ENCODE results near the gene N4BP3.

Gene N4BP3

DNA sequence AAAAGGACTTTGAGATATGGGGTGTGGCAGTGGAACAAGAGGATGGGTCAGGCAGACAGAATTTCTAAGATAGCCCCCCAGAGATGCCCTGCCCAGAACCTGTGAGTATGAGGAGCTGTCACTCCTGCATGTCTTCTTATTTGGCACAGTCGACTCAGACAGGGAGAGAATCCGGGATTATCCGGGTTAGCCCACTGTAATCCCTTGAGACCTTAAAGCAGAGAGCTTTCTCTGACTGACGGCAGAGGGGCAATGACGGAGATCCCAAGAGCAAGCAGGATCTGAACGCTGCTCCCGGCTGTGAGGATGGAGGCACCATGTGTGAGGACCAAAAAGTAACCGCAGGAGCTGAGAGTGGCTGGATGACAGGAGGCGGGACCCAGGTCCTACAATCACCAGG lies 49.1 kb downstream of the N4BP3 start:
- POLR2A ChIA-PET = no interaction called here
- TF ChIP-seq, protein P1, sequence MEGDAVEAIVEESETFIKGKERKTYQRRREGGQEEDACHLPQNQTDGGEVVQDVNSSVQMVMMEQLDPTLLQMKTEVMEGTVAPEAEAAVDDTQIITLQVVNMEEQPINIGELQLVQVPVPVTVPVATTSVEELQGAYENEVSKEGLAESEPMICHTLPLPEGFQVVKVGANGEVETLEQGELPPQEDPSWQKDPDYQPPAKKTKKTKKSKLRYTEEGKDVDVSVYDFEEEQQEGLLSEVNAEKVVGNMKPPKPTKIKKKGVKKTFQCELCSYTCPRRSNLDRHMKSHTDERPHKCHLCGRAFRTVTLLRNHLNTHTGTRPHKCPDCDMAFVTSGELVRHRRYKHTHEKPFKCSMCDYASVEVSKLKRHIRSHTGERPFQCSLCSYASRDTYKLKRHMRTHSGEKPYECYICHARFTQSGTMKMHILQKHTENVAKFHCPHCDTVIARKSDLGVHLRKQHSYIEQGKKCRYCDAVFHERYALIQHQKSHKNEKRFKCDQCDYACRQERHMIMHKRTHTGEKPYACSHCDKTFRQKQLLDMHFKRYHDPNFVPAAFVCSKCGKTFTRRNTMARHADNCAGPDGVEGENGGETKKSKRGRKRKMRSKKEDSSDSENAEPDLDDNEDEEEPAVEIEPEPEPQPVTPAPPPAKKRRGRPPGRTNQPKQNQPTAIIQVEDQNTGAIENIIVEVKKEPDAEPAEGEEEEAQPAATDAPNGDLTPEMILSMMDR (IDR thresholded peaks at IDR 0.05; ENCODE audit: control extremely low read depth, extremely low read depth, low read depth, missing control alignments) = no peak
- DNase-seq (ENCODE audit: extremely low spot score) = no peak
- CTCF ChIA-PET = interaction anchor here (1.1 to 3.1 kb wide), 8 partner anchors 9 to 101 kb away, joined by 3 to 40 read pairs (median 4); partner anchors contain the start of gene NHP2

DNA sequence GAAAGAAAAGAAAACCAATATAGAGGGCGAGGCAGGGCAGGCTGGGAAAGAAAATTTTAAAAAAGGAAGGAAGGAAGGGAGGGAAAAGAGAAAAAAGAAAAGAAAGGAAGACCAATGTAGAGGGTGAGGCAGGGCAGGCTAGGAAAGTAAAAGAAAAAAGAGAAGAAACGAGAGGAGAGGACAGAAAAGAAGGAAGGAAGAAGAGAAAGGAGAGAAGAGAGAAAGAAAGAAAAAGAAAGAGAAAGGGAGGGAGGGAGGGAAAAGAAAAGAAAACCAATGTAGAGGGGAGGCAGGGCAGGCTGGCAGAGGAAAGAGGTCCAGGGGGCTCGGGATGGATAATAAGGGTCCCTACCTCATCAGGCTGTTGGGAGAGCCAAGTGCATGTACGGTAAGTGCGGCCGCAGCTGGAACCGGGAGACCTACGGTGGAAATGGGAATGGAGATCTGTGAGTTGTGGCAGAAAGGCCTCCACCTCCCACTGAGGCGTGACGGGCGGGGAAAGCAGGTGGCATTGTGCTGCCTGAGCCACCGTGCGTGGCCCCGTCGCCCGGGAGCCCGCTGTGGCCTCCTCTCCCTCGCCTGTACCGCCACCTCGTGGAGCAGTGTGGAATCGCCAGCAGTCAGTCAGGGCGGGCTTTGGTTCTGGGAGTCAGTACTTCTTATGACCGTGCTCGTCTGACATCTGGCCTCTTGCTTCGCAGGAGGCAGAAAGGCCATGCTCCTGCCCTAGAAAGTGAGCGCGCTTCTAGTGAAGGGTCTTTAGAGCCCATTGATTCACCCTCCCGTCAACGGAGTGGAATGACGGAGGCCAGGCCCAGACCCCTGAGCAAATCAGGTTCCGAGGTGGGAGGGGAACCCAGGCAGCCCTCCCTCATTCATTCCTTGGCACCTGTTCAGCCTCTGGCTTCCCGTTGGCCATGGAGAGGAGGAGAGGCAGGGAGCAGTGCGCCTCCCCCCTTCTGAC lies 50.7 kb downstream of the N4BP3 start:
- peak; percentile 92 for DNase-seq (ENCODE audit: extremely low spot score)

DNA sequence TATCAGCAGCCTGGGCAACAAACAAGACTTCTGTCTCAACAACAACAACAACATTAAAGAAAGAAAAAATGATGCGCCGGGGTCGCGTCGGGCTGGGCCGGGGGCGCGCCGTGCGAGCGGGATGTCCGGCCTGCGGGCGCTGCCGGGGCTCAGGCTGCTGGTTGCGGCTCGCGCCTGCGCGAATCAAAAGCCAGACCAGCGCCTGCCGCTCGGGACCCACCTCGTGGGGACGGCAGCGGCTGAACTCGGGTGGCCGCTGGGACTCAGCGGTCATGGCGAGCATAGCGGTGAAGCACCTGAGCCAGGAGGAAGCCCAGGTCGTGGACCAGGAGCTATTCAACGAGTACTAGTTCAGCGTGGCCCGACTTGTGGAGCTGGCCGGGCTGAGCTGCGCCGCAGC lies 52.2 kb downstream of the N4BP3 start:
- TF ChIP-seq, protein P1 (IDR thresholded peaks at IDR 0.05; ENCODE audit: control extremely low read depth, extremely low read depth, low read depth, missing control alignments) = no peak
- DNase-seq (ENCODE audit: extremely low spot score) = no peak
- ChIA-PET POLR2A (no interaction called here), CTCF (interaction anchor here (1.4 to 1.9 kb wide), 2 partner anchors 9 to 90 kb away, joined by 4 to 22 read pairs; no protein-coding TSS in a partner anchor)

More for the DNA sequence above, 50.7 kb downstream of the N4BP3 start:
- TF ChIP-seq, protein P1 (IDR thresholded peaks at IDR 0.05; ENCODE audit: control extremely low read depth, extremely low read depth, low read depth, missing control alignments) = peak; percentile 97
- ChIA-PET POLR2A (interaction anchor here (0.8 kb wide), 1 partner anchor 89 kb away, joined by 4 read pairs; no protein-coding TSS in a partner anchor), CTCF (interaction anchor here (0.6 to 3.1 kb wide), 8 partner anchors 9 to 88 kb away, joined by 3 to 40 read pairs (median 4); no protein-coding TSS in a partner anchor)

DNA sequence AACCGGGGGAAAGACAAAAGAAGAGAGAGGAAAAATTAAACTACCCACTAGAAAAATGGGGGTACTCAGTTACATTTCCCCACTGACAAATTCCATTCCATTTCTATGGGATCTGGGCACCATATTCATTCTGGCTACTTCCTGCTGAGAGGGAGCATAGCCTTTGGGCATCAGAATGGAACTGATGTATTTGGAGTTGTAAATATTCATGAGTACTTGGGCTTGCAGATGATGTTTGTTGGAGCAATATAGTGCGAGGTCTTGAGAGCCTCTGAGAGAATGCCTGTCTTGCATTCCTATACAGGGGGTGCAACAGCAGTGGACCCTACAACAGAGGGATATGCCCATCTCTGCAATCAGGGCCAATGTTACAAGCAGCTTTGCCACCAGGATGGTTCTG lies 57.1 kb downstream of the N4BP3 start:
- ChIA-PET POLR2A (no interaction called here), CTCF (interaction anchor here (1.1 to 4.3 kb wide), 2 partner anchors 24 to 95 kb away, joined by 3 to 25 read pairs; no protein-coding TSS in a partner anchor)
- DNase-seq (ENCODE audit: extremely low spot score) = no peak
- TF ChIP-seq, protein P1 (IDR thresholded peaks at IDR 0.05; ENCODE audit: control extremely low read depth, extremely low read depth, low read depth, missing control alignments) = no peak

DNA sequence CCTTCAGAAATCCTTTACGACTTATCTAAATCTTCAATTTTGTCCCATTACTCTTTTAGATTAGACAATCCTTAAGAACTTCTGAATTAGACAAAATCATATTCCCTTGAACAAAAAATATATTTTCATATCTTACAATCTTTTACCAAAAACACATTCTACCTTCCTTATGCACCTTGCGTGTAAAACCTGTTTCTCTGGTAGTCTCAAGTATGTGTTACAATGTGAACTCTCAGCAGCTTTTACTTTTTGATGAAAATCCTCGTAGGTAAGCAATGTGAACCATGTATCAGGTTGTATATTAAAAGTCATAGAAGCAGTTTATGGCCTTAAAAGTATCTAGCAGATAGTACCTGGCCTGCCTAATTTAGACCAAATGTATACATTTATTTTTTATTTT lies 61.1 kb downstream of the N4BP3 start:
- DNase-seq (ENCODE audit: extremely low spot score) = no peak
- CTCF ChIA-PET = no interaction called here
- TF ChIP-seq, protein P1 (IDR thresholded peaks at IDR 0.05; ENCODE audit: control extremely low read depth, extremely low read depth, low read depth, missing control alignments) = no peak
- POLR2A ChIA-PET = no interaction called here

All from GM10248 (cell line).